Trophoblast cell (in vitro differentiated cells and primary cell): ENCODE measurements around the gene ATL2.
"Not testable (repeated sequence)": the region's sequence is repeated elsewhere in the genome, so short reads cannot be mapped to it uniquely, and the experiment has no call there.

ENCODE experiments used
- DNase-seq, 2 donors: peaks; one replicate each; pipeline ENCODE4 v3.0.0-alpha.2; 2016
- H2AFZ ChIP-seq: 2 replicates; pipeline ENCODE4 v1.6.1; 2013; ENCODE audit warnings: low read length, moderate library complexity, mild to moderate bottlenecking; ENCODE audit not compliant: insufficient read depth, poor library complexity
- H2AK5ac ChIP-seq: 2 replicates; pipeline ENCODE4 v1.6.1; 2013; ENCODE audit warnings: mild to moderate bottlenecking, low read length
- H2BK120ac ChIP-seq: 2 replicates; pipeline ENCODE4 v1.6.1; 2013; ENCODE audit warnings: low read length, mild to moderate bottlenecking, moderate library complexity; ENCODE audit not compliant: insufficient read depth, poor library complexity
- H2BK12ac ChIP-seq: 2 replicates; pipeline ENCODE4 v1.6.1; 2013; ENCODE audit warnings: mild to moderate bottlenecking, low read length, moderate library complexity
- H2BK5ac ChIP-seq: 2 replicates; pipeline ENCODE4 v1.6.1; 2013; ENCODE audit warnings: low read length, low read depth, moderate library complexity, mild to moderate bottlenecking; ENCODE audit not compliant: poor library complexity
- H3K14ac ChIP-seq: 2 replicates; pipeline ENCODE4 v1.6.1; 2013; ENCODE audit warnings: mild to moderate bottlenecking, low read length
- H3K18ac ChIP-seq: 2 replicates; pipeline ENCODE4 v1.6.1; 2013; ENCODE audit warnings: mild to moderate bottlenecking, low read length
- H3K23ac ChIP-seq: 2 replicates; pipeline ENCODE4 v1.6.1; 2013; ENCODE audit warnings: low read length
- H3K27ac ChIP-seq: 2 replicates; pipeline ENCODE4 v1.5.1; 2013; ENCODE audit warnings: low read depth, mild to moderate bottlenecking, inconsistent platforms, low read length, moderate library complexity
- H3K27me3 ChIP-seq: 2 replicates; pipeline ENCODE4 v1.6.1; 2013; ENCODE audit warnings: inconsistent platforms, mild to moderate bottlenecking, low read length, moderate library complexity; ENCODE audit not compliant: insufficient read depth
- H3K36me3 ChIP-seq, 2 experiments: 1 replicate in 1 of 2; 2 replicates in 1 of 2; pipeline ENCODE4 v1.6.1; 2013; ENCODE audit warnings: low read length in 2 of 2, mild to moderate bottlenecking in 2 of 2, moderate library complexity in 1 of 2; ENCODE audit not compliant: insufficient read depth in 2 of 2, control insufficient read depth in 1 of 2
- H3K4ac ChIP-seq: 2 replicates; pipeline ENCODE4 v1.6.1; 2013; ENCODE audit warnings: low read depth, mild to moderate bottlenecking, low read length, moderate library complexity
- H3K4me1 ChIP-seq, 2 experiments: 1 replicate in 1 of 2; 2 replicates in 1 of 2; pipeline ENCODE4 v1.6.1; 2013; ENCODE audit warnings: low read length in 2 of 2, mild to moderate bottlenecking in 2 of 2, moderate library complexity in 1 of 2; ENCODE audit not compliant: insufficient read depth in 2 of 2, control insufficient read depth in 1 of 2
- H3K4me2 ChIP-seq: 2 replicates; pipeline ENCODE4 v1.6.1; 2013; ENCODE audit warnings: inconsistent platforms, mild to moderate bottlenecking, low read length, moderate library complexity
- H3K4me3 ChIP-seq: 2 replicates; pipeline ENCODE4 v1.5.1; 2013; ENCODE audit warnings: mild to moderate bottlenecking, low read depth, low read length, inconsistent platforms
- H3K79me1 ChIP-seq: one replicate; pipeline ENCODE4 v1.6.1; 2013; ENCODE audit warnings: low read length
- H3K79me2 ChIP-seq: 2 replicates; pipeline ENCODE4 v1.6.1; 2013; ENCODE audit warnings: low read length, mild to moderate bottlenecking; ENCODE audit not compliant: control insufficient read depth, insufficient read depth, poor library complexity
- H3K9ac ChIP-seq: 2 replicates; pipeline ENCODE4 v1.6.1; 2013; ENCODE audit warnings: mild to moderate bottlenecking, low read length
- H3K9me3 ChIP-seq: 2 replicates; pipeline ENCODE4 v1.6.1; 2013; ENCODE audit warnings: low read depth, mild to moderate bottlenecking, control low read depth, inconsistent platforms, low read length; ENCODE audit not compliant: insufficient read depth
- H4K12ac ChIP-seq: 2 replicates; pipeline ENCODE4 v1.6.1; 2013; ENCODE audit warnings: low read depth, mild to moderate bottlenecking, low read length, moderate library complexity
- H4K8ac ChIP-seq: 2 replicates; pipeline ENCODE4 v1.6.1; 2013; ENCODE audit warnings: low read depth, mild to moderate bottlenecking, low read length, moderate library complexity
- H4K91ac ChIP-seq: one replicate; pipeline ENCODE4 v1.6.1; 2013; ENCODE audit warnings: low read depth, mild to moderate bottlenecking, low read length, moderate library complexity
- WGBS: extraction: QIAGEN DNeasy Blood & Tissue Kit; methylation state at CpG from one replicate; pipeline ENCODE4 v1.1.7; 2013; ENCODE audit warnings: missing lambda C conversion rate; ENCODE audit not compliant: insufficient read length, insufficient coverage; ENCODE audit errors: extremely low coverage; 5-methylcytosine and 5-hydroxymethylcytosine counted together

ATL2 gene

DNA sequence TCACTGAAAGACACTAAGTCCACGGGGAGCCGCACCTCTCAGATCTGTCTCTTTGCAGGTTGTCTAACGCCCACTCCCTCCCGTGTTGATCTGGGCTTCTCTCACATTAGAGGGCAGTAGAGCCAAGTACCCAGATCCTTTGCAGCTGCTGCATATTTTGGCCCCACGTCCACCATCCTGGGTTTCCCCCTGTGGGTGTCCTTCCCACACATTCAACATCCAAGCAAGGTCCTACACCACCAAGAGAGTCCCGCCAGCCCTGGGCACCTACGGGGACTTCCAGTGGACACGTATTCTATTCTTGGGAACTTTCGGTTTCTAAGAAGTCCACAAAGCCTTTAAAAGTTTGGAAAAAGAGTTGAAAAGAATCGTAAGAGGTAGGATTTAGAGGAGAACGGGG is 116.6 kb downstream of the ATL2 start:
- no peak for DNase-seq
- Histone ChIP-seq H3K4ac (no peak overlapping the region), H3K4me1 (no peaks in the 10 kb centered on the region), H4K8ac (no peak overlapping the region), H3K27me3 (no peaks in the 10 kb centered on the region), H3K9ac (no peak overlapping the region), H3K4me3 (no peak overlapping the region), H2BK5ac (no peak overlapping the region), H3K14ac (no peak overlapping the region), H2BK12ac (no peak overlapping the region), H3K18ac (no peak overlapping the region), H2BK120ac (no peak overlapping the region), H3K27ac (no peak overlapping the region), H3K36me3 (no peaks in the 10 kb centered on the region), H3K23ac (no peak overlapping the region), H2AK5ac (no peak overlapping the region), H3K4me2 (no peak overlapping the region), H3K9me3 (no peaks in the 10 kb centered on the region), H2AFZ (no peak overlapping the region), H4K12ac (no peak overlapping the region), H4K91ac (no peak overlapping the region), H3K79me1 (no peaks in the 10 kb centered on the region), H3K79me2 (no peaks in the 10 kb centered on the region)
- 100% methylated on average over 1 of the region's 11 CpGs for WGBS

DNA sequence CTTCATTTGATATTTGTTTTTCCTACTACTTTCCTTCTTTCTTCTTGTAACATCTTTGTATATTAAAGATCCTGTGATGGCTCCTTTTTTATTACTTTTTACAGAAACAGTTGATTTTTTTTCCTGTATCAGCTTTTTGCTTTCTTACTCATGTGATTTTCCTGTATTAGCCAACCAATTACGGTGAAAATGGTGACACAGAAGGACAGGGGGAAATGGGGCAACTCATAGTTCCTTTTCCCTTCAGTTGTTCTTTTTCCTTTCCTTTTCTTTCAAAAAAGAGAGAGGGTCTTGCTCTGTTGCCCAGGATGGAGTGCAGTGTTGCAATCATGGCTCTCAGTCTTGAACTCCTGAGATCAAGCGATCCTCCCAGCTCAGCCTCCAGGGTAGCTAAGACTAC is 117.8 kb downstream of the ATL2 start:
- Histone ChIP-seq H4K12ac (no peak overlapping the region), H2BK120ac (no peak overlapping the region), H3K18ac (no peak overlapping the region), H2BK12ac (no peak overlapping the region), H3K36me3 (no peaks in the 10 kb centered on the region), H3K9me3 (no peaks in the 10 kb centered on the region), H3K4me1 (no peaks in the 10 kb centered on the region), H3K9ac (no peak overlapping the region), H4K8ac (no peak overlapping the region), H3K27me3 (no peaks in the 10 kb centered on the region), H3K4ac (no peak overlapping the region), H2BK5ac (no peak overlapping the region), H3K4me3 (no peak overlapping the region), H3K27ac (no peak overlapping the region), H3K4me2 (no peak overlapping the region), H2AFZ (no peak overlapping the region), H3K14ac (no peak overlapping the region), H4K91ac (no peak overlapping the region), H3K79me2 (no peaks in the 10 kb centered on the region), H2AK5ac (no peak overlapping the region), H3K79me1 (no peaks in the 10 kb centered on the region), H3K23ac (no peak overlapping the region)
- no peak for DNase-seq
- no CpG with 5 or more reads among the region's 2 CpGs for WGBS

DNA sequence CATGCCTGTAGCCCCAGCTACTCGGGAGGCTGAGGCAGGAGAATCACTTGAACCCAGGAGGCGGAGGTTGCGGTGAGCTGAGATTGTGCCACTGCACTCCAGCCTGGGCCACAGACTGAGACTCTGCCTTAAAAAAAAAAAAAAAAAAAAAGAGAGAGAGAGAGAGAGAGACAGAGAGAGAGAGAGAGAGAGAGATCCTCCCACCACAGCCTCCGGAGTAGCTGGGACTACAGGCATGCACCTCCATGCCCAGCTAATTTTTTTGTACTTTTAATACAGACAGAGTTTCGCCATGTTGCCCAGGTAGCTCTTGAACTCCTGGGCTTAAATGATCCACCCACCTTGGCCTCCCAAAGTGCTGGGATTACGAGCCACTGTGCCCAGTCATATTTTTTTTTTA is 119.4 kb downstream of the ATL2 start:
- not testable (repeated sequence) for H3K9me3 ChIP-seq

DNA sequence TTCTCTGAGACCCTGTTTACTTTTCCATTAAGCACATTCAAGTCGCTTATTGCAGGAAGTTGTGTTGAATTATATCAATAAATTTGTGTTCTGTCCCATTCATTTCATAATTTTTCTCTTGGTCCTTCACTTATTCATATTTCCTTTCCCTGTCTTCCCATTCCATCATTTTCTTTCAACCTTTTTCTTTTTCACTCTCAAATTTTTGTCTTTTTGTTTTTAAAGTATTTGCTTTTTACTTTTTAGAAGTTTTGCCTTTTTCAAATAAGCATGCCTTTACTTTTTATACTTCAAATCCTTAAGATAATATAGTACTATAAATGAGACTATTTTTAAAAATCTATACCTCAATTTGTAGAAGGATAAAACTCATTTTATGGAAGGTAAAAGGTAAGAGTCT is 120.5 kb downstream of the ATL2 start:
- Histone ChIP-seq H2BK120ac (no peak overlapping the region), H3K27ac (no peak overlapping the region), H4K8ac (no peak overlapping the region), H2AFZ (no peak overlapping the region), H3K9ac (no peak overlapping the region), H3K36me3 (no peaks in the 10 kb centered on the region), H4K91ac (no peak overlapping the region), H3K79me2 (no peaks in the 10 kb centered on the region), H3K27me3 (no peaks in the 10 kb centered on the region), H2BK5ac (no peak overlapping the region), H3K18ac (no peak overlapping the region), H4K12ac (no peak overlapping the region), H3K23ac (no peak overlapping the region), H3K9me3 (no peaks in the 10 kb centered on the region), H2BK12ac (no peak overlapping the region), H3K4me1 (no peaks in the 10 kb centered on the region), H2AK5ac (no peak overlapping the region), H3K79me1 (no peaks in the 10 kb centered on the region), H3K4me3 (no peak overlapping the region), H3K14ac (no peak overlapping the region), H3K4me2 (no peak overlapping the region), H3K4ac (no peak overlapping the region)
- DNase-seq = no peak
- WGBS = no CpG with 5 or more reads among the region's 1 CpG

More for the DNA sequence above, 119.4 kb downstream of the ATL2 start:
- WGBS = no CpG with 5 or more reads among the region's 6 CpGs
- not testable (repeated sequence) for H3K27me3 ChIP-seq, H3K4me2 ChIP-seq, H3K14ac ChIP-seq, H2BK5ac ChIP-seq, H3K27ac ChIP-seq, H3K4me3 ChIP-seq, H4K12ac ChIP-seq, H2BK12ac ChIP-seq, H3K23ac ChIP-seq, H3K4me1 ChIP-seq, H3K4ac ChIP-seq, H4K91ac ChIP-seq, H4K8ac ChIP-seq, H3K79me1 ChIP-seq, H3K36me3 ChIP-seq, H2AK5ac ChIP-seq, H2AFZ ChIP-seq, H3K79me2 ChIP-seq, H2BK120ac ChIP-seq, DNase-seq, H3K18ac ChIP-seq, H3K9ac ChIP-seq
